Kidney capillary endothelial cell (primary cell): ENCODE data around the gene SMIM9.

ENCODE experiments used
- DNase-seq: peaks from one replicate; pipeline ENCODE4 v3.0.0-alpha.2; 2018; ENCODE audit warnings: low spot score

SMIM9 gene

DNA sequence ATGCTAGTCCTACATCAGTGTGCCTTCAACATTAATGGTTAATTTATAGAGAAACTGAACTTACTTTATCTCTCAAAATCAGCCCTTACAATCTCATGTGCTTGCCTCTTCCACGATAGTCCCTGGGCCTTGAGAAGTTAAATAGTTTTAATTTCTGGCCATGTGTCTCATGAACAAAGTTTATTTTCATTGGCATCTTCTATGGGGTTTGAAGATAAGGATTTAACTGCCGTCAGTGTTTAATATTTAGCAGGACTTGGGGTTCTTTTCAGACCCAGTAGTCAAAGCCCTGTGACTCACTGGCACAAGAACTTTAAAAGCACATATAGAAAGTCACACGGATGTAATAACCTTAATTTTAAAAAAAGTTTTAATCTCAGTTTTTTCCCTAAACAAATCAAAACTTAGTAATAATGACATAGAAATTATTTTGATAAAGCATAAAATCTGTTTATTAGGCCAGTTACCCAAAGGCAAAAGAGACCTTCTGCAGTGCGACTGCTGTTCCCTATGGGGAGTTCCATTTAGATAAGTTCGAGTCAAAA, 19.1 kb downstream of the SMIM9 start:
- no peak for DNase-seq

GRCh38 chrX:154813801-154814200, 20.7 kb downstream of the SMIM9 start:
- DNase-seq: no peak

DNA sequence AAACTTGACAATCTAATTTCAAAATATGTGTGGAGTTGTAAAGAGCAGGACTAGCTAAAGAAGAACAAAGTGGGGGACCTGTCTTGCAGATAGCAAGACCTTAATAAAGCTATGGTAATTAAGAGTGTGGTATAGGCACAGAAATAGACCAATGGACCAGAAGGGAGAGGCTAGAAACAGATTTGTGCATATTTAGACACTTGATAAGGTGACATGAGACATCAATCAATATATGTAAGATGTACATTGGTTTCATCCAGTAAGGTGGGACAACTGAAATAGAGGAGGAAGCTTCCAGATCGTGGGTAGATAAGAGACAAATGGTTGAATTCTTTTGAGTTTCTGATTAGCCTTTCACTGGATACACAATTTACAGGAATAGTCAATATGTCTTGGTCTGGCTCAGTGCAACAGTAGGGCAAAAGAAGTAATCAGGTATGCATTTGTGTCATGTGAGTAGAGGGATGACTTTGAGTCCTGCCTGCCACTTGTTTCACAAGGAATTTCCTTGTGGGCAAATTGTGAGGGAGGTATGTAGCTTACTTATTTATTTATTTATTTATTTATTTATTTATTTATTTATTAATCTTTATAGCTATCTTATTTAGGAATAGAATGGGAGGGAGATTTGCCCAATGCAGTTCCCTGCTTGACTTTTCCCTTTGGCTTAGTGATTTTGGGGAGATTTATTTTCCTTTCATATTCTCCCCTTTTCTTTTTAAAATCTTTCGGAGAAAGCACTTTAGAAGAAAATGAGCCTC, 21.9 kb downstream of the SMIM9 start:
- no peak for DNase-seq

GRCh38 chrX:154809939-154810665, 24.4 kb downstream of the SMIM9 start:
- no peak for DNase-seq

- DNase-seq: no peak
Measured at GRCh38 chrX:154806837-154807501, 27.5 kb downstream of the SMIM9 start.

GRCh38 chrX:154805696-154806091, 28.8 kb downstream of the SMIM9 start:
- no peak for DNase-seq

DNA sequence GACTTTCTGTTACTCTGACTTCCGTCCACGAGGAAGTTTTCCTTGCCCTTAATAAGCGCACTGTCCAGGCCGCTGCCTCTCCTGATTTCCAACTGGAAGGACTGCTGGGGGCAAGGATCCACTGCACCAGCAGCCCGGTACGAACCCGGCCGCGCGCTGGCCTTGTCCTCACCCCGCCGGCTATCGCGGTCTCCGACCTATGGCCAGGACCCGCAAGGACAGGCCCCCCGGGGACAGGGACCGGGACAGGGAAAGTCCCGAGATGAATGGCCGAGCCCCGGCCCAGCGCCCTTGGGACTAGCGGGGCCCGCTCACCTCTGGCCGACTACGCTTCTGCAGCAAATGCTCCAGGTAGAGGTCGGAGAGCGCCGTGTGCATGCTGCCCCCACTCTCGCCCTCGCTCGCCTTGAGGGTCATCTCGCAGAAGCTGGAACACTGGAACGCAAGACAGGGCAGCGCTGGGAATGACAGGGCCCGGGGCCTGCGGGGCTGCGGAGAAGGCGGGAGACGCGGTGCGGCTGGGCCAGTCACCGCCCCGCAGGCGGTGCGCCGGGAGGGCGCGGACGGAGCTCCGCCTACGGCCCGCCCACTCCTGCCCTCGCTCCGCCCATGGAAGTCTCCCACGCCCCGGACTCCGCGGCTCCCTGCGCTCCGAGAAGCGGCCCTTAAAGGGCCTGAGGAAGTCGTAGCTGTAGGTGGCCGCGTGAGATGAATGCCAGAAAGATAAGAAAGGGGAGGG, 29.3 kb downstream of the SMIM9 start, which contains the start of gene MPP1:
Gene MPP1, minus strand, starts transcription at position 529 of the 739 bp plus-strand sequence. Its CDS starts 112 bp downstream, at position 417.
- peak; percentile 42 for DNase-seq

DNA sequence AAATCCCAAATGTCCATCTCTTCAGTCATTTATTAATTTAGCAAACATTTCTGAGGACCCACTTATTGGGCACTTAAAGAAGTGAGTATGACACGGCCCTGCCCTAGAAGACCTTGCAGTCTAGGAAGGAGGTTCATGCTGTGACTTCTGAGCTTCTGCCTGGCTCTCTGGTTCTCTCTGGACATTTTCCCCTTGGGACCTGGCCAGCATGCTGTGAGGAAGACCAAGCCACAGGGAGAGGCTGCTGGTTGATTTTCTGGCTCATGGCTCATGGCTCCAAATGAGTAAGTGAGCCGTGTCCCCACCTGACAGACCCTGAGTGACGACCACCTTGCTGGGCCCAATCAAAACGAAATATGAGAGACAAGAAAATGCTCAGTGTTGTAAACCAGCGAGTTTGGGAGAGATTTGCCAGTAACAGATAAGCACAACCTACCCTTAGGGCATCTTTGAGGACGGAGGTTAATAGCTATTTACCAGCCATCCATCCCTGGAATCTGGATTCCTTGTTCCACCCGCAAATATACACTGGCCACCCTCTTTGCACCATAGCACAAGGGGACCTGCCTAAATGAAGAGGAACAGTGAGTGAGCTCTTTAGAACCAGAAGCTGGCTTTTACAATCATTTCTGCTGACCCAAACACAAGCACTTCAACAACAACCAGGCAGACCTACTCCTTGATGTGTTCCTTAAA, 30.1 kb downstream of the SMIM9 start:
- no peak for DNase-seq

DNA sequence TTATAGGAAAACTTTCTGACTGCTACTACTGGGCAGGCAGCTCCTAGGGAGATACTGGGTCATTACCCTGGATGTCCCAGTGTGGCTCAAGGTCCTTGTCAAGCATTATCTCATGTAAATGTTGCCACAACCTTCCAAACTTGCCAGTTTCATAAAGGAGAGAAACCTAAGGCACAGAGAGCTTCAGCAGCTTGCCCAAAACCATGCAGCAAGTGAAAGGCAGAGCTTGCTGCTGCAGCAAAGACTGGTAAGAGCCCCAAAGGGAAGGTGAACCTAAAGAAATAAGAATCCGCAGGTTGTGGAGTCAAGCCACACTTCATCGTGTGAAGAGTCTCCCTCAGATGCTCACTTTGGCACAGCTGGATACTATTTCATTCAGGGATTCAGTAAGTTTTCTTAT, 31.5 kb downstream of the SMIM9 start:
- no peak for DNase-seq

- no peak for DNase-seq
Measured at GRCh38 chrX:154800478-154801210, 33.8 kb downstream of the SMIM9 start.

DNA sequence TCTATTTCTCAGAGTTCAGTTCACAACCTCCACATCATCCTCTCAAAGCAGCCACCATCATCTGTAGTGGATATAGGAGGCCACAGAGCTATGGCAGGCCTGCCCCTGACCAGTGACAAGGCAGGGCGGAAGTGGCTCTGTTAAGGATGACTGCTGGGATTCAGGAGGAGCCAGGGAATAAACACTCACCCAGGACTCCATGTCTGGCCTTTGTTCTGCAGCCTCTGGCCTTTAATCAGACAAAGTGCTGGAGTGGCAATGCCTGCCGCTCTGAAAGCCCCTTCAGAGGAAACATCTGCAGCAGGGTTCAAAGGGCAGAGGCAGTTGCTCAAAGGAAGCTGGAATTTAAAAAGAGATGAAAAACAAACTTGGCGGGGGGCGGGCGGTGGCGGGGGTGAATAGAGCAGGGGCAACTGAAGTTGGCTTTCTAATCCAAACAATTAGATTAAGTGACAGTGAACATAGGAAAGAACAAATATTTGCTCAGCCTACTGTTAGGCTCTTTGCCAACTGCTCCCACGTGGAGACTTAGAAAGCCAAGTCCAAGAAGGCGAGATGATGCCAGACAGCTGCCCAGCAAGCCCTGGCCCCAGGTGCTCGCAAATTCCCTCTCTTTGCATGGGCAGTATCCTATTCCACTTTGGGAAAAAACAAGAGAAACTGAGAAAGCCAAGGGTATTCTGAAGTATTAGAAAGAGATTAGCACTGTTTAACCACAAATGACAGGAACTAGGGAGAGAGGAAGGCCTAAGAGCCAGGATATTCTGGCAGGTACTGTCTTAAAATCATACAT, 34.7 kb downstream of the SMIM9 start:
- DNase-seq: no peak

- no peak for DNase-seq
Measured at GRCh38 chrX:154797006-154797405, 37.5 kb downstream of the SMIM9 start.

- DNase-seq: no peak
Measured at GRCh38 chrX:154795016-154795415, 39.4 kb downstream of the SMIM9 start.

GRCh38 chrX:154793084-154793795, 41.2 kb downstream of the SMIM9 start:
- no peak for DNase-seq

DNA sequence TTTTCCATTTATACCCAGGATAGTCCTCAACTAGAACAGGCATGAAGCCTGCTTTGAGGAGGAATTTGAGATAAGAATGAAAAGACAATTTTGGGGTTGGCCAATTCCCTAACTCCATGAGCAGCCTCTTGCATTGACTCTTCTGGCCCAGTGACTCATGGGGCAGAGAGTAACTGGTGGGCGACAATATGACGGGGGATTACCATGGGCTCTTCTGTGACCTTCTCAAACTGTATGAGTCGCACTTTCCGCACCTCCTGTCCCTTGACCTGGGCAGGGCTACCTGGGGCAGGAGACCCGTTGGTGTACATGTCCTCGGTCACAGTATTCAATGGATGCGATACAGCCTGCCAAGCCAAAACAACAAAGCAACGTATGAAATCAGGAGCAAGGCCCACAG, 42.5 kb downstream of the SMIM9 start:
- DNase-seq: no peak

GRCh38 chrX:154791467-154791866, 43.0 kb downstream of the SMIM9 start:
- DNase-seq: no peak

DNA sequence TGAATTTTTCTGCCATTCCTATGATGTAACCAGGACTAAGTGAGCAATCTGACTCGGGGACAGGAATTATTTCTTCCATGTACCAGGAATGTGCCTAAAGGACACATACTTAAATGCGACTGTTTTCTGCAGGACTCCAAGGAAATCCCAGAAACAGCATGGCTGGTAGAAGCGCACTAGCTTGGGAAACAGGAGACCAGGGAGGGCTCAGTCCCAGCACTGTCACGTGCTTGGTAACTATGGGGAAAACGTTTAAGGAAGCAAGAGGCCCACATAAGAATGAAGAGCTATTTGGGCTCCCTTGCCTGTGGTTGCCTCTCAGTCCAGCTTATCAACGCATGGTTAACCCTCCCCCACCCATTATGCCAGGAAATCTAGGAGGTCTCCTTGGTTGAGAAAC, 48.7 kb downstream of the SMIM9 start:
- DNase-seq: no peak

DNA sequence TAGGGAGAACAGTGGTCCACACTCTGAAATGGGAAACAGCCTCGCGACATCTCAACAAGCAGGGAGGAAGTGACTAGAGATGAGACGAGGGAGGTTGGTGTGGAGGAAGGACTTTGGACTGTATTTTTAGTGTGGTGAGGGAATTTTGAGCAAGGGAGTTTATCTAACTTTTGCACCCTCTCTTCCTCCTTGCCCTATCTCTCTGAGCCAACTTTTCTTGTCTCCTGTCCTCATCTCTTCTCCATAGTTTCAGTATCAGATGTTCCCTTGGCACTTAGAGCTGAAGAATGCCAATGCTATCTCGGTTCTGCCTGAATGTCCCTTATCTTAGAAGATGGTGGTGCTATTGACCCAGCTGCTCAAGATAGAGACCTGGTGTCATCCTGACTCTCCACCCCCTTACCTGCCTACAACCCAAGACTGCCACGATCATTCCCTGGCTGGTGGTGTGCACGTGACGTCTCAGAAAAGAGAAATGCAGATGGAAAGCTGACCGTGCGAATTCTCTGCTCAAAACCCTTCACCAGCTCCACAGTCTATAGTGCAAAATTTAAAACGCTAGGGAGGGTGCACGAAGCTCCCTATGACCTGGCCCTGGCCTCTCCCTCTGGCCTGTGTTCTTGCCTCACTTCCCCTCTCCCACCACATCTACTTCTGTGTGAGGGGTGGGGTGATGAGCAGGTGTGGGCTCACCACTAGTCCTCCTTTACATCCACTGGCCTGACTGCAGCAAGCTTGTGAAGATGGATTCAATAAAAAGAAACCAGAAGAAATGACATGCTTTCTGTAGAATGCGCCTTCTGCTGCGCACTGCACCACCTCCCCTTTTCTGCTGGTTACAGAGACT, 50.1 kb downstream of the SMIM9 start:
- DNase-seq: no peak
